PFSK-1 (cell line): Measurements from ENCODE around the gene ZNF429.

Source experiments
- FOXP2 ChIP-seq: optimal IDR thresholded peaks from 2 replicates; pipeline ENCODE3; 2011; ENCODE audit warnings: borderline replicate concordance, control low read depth, inconsistent platforms; ENCODE audit not compliant: insufficient read depth; ENCODE audit errors: extremely low read length, extremely low read depth
- POLR2AphosphoS5 ChIP-seq: IDR thresholded peaks from 2 replicates; pipeline ENCODE4 v1.6.1; 2012; ENCODE audit warnings: low read depth, mild to moderate bottlenecking, control low read depth, low read length, moderate library complexity
- SIN3A ChIP-seq: IDR thresholded peaks from 2 replicates; pipeline ENCODE4 v1.6.1; 2012; ENCODE audit warnings: mild to moderate bottlenecking, low read length, moderate library complexity, borderline replicate concordance; ENCODE audit not compliant: insufficient read depth
- TAF1 ChIP-seq: IDR thresholded peaks from 2 replicates; pipeline ENCODE4 v1.6.1; 2012; ENCODE audit warnings: low read length, control low read depth, borderline replicate concordance; ENCODE audit not compliant: insufficient read depth
- TF ChIP-seq, protein P1 (sequence below), 2 experiments: IDR thresholded peaks; 2 replicates each; pipeline versions ENCODE4 v1.6.1 to v1.8.0; 2011 to 2012; ENCODE audit warnings: low read depth in 2 of 2, low read length in 2 of 2, control low read depth in 1 of 2, inconsistent platforms in 1 of 2, mild to moderate bottlenecking in 1 of 2, moderate library complexity in 1 of 2; ENCODE audit not compliant: insufficient read depth in 1 of 2

ZNF429 gene

DNA sequence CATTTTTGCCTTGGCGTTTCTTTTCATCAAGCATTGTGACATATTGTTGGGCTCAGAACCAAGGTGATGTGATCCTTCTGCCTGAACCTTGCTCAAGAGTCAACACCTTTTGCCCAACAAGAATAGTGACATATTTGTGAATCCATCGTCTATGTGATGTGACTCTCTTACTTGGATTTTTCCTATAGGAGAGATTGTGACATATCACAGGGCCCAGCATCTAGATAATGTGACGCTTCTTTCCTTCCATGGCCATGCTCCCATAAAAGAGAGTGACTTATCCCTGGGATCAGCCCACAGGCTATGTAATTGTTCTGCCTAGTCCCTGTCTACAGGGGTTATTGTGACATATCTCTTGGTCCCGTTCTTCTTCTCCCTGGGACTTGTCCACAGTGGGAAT lies 8.5 kb upstream of the ZNF429 start:
- TF ChIP-seq, protein P1, sequence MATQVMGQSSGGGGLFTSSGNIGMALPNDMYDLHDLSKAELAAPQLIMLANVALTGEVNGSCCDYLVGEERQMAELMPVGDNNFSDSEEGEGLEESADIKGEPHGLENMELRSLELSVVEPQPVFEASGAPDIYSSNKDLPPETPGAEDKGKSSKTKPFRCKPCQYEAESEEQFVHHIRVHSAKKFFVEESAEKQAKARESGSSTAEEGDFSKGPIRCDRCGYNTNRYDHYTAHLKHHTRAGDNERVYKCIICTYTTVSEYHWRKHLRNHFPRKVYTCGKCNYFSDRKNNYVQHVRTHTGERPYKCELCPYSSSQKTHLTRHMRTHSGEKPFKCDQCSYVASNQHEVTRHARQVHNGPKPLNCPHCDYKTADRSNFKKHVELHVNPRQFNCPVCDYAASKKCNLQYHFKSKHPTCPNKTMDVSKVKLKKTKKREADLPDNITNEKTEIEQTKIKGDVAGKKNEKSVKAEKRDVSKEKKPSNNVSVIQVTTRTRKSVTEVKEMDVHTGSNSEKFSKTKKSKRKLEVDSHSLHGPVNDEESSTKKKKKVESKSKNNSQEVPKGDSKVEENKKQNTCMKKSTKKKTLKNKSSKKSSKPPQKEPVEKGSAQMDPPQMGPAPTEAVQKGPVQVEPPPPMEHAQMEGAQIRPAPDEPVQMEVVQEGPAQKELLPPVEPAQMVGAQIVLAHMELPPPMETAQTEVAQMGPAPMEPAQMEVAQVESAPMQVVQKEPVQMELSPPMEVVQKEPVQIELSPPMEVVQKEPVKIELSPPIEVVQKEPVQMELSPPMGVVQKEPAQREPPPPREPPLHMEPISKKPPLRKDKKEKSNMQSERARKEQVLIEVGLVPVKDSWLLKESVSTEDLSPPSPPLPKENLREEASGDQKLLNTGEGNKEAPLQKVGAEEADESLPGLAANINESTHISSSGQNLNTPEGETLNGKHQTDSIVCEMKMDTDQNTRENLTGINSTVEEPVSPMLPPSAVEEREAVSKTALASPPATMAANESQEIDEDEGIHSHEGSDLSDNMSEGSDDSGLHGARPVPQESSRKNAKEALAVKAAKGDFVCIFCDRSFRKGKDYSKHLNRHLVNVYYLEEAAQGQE (IDR thresholded peaks at IDR 0.05; ENCODE audit: insufficient read depth in 1 of 2, low read depth in 2 of 2, low read length in 2 of 2) = no peak
- TF ChIP-seq POLR2AphosphoS5 (no peak), FOXP2 (no peak), SIN3A (no peak), TAF1 (no peak)

DNA sequence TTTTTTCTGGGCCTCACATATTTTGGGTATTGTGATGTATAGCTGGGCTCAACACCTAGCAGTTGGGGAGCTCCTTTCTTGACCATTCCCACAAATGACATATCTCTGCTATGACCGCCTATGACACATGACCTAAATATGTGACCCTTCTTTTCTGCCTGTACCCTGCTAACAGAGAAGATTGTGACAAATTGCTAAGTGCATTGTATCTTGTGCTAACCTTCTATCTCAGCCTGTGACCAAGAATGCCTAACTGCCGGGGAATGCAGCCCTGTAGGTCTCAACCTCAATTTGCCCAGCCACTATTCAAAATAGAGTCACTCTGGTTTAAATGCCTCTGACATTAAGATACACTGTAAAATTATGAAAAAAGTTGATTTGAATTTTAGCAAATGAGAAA lies 6.8 kb upstream of the ZNF429 start:
- TF ChIP-seq, protein P1 (IDR thresholded peaks at IDR 0.05; ENCODE audit: insufficient read depth in 1 of 2, low read depth in 2 of 2, low read length in 2 of 2) = no peak
- TF ChIP-seq POLR2AphosphoS5 = no peak
- TF ChIP-seq SIN3A = no peak
- TF ChIP-seq FOXP2 = no peak
- no peak for TF ChIP-seq TAF1

GRCh38 chr19:21508198-21508597 lies 2.8 kb downstream of the ZNF429 start:
- no peak for TF ChIP-seq SIN3A
- TF ChIP-seq, protein P1 (IDR thresholded peaks at IDR 0.05; ENCODE audit: insufficient read depth in 1 of 2, low read depth in 2 of 2, low read length in 2 of 2) = no peak
- no peak for TF ChIP-seq POLR2AphosphoS5

- TF ChIP-seq TAF1 (no peak), SIN3A (no peak), POLR2AphosphoS5 (no peak), FOXP2 (no peak)
- TF ChIP-seq, protein P1 (IDR thresholded peaks at IDR 0.05; ENCODE audit: insufficient read depth in 1 of 2, low read depth in 2 of 2, low read length in 2 of 2) = no peak
These were observed 8.2 kb downstream of the ZNF429 start for GRCh38 chr19:21513651-21514050.

DNA sequence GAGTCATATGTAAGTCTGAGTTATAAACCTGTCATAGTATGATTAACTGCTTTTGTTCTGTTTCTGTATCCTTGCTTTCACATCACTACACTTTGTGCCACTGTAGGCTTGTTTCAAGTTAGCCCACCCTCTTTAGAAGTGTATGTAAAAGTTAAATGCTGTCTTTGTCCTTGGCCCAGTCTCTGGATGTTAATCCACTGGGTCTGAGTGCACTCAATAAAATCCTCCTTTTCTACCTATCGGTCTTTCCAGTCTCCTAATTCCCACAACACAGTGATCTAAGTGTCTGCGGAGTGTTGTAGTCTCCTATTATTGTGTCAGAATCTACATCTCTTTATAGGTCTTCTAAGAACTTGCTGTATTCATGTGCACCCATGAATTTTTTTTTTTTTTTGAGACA lies 14.1 kb downstream of the ZNF429 start:
- TF ChIP-seq FOXP2 (no peak), TAF1 (no peak), POLR2AphosphoS5 (no peak), SIN3A (no peak)
- TF ChIP-seq, protein P1 (IDR thresholded peaks at IDR 0.05; ENCODE audit: insufficient read depth in 1 of 2, low read depth in 2 of 2, low read length in 2 of 2) = no peak
